Activated naive CD4-positive, alpha-beta T cell treated with anti-CD3 and anti-CD28 coated beads, Interleukin-2, amount 10 ng/mL, durations not matched to agents 7 days and 5 days (primary cell): ENCODE data around the gene RAB3C.
"Not testable (repeated sequence)": the region's sequence is repeated elsewhere in the genome, so short reads cannot be mapped to it uniquely, and the experiment has no call there.

Experiments used
- CTCF ChIA-PET: fragments of 350-600 bp; sonication (Branson Sonifier 250); formaldehyde crosslinking; loops from one replicate; lab custom pipeline; 2021; ENCODE audit warnings: antibody characterized with exemption; lab: Charles Lee
- DNase-seq: peaks from one replicate; pipeline ENCODE4 v3.0.0-alpha.2; 2020
- H3K27ac Mint-ChIP-seq: one replicate; pipeline ENCODE4 v1.8.0; 2021; ENCODE audit warnings: mild to moderate bottlenecking, moderate library complexity, mixed read lengths
- H3K27me3 Mint-ChIP-seq: one replicate; pipeline ENCODE4 v1.8.0; 2021; ENCODE audit warnings: mild to moderate bottlenecking, mixed read lengths
- H3K36me3 Mint-ChIP-seq: one replicate; pipeline ENCODE4 v1.8.0; 2021; ENCODE audit warnings: mixed read lengths
- H3K4me1 Mint-ChIP-seq: one replicate; pipeline ENCODE4 v1.8.0; 2021; ENCODE audit warnings: mixed read lengths
- H3K4me3 Mint-ChIP-seq: one replicate; pipeline ENCODE4 v1.8.0; 2021; ENCODE audit warnings: mild to moderate bottlenecking, moderate library complexity, mixed read lengths
- H3K9me3 Mint-ChIP-seq: one replicate; pipeline ENCODE4 v1.8.0; 2021; ENCODE audit warnings: mixed read lengths

RAB3C gene

DNA sequence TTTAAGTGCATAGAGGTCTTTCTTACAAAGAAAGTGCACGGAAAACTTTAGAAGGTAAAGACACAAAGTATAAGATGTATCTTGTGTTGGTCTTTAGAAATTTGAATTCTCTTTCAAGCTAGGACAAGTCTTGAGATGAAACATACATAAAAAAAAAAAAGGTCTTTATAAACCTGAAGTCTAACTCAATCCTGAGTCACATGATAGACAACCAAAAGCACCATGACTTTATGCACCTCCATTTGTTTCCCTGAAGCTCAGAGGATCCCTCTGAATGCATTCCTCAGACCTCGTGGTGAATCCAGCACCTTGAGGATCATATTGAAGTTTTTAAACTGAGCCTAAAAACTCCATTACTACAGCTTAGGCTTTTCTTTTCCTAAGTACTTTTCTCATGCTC is 91.8 kb downstream of the RAB3C start:
- no peaks in the 10 kb centered on the region for H3K9me3 Mint-ChIP-seq
- H3K27ac Mint-ChIP-seq, result no peak overlapping the region
- H3K36me3 Mint-ChIP-seq, result no peaks in the 10 kb centered on the region
- CTCF ChIA-PET, result no interaction called here
- DNase-seq, result no peak
- no peak overlapping the region for H3K4me3 Mint-ChIP-seq
- H3K27me3 Mint-ChIP-seq, result peaks cover 8% of the 10 kb centered on the region
- H3K4me1 Mint-ChIP-seq, result no peaks in the 10 kb centered on the region

DNA sequence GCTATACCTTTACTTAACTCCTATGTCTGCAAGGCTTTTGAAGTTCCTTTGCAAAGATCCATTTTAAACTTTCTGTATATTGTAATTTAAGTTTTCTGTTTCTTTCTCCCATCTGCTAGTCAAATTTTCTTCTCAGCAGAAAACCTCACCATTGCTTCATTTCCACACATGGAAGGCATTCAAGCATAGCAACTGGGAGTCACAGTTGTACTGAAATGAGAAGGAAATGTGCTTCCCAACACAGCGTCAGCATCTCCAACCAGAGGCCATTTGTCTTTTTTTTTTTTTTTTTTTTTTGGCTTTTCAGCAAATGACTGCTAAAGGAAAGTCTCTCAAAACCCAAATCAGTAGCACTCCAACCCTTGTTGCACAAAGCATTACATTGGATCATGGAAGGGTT is 92.5 kb downstream of the RAB3C start:
- no peak for DNase-seq
- H3K4me3 Mint-ChIP-seq, result no peak overlapping the region
- CTCF ChIA-PET, result no interaction called here
- H3K9me3 Mint-ChIP-seq, result no peaks in the 10 kb centered on the region
- H3K36me3 Mint-ChIP-seq, result no peaks in the 10 kb centered on the region
- H3K4me1 Mint-ChIP-seq, result no peaks in the 10 kb centered on the region
- H3K27ac Mint-ChIP-seq, result no peak overlapping the region
- peaks cover 8% of the 10 kb centered on the region for H3K27me3 Mint-ChIP-seq

DNA sequence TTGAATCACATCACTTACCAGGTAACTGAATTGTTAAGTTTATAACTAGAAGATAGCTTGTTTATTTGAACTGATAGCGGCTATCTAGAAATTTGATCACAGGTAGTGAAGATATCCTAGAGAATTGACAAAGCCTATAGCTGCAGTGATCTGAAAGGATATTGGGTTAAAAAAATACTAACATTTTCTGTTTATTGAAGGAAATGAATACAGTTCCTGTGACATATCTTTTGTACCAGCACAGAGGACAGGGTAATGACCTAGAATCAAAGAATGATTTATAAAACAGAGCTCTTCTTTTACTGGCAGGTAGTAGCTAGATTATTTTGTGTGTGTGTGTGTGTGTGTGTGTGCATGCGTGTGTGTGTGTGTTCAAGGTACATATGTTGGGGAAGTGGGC is 94.8 kb downstream of the RAB3C start:
- Mint-ChIP-seq H3K27ac (no peak overlapping the region), H3K4me1 (no peaks in the 10 kb centered on the region), H3K9me3 (no peaks in the 10 kb centered on the region), H3K36me3 (no peaks in the 10 kb centered on the region), H3K27me3 (peaks cover 8% of the 10 kb centered on the region), H3K4me3 (no peak overlapping the region)
- CTCF ChIA-PET, result no interaction called here
- DNase-seq, result no peak

DNA sequence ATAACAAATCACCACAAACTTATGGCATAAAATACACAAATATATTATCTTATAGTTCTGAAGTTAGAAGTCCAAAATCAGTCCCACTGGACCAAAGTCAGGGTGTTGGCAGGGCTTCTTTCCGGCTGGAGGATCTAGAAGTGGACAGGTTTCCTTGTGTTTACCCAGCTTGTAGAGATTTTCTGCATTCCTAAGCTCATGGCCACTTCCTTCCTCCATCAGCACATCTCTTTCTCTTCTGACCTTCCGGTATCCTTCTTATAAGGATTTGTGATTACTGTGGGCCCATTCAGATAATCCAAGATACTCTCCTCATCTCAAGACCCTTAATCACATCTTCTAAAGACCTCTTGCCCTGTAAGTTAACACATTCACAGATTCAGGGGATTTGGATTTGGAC is 97.6 kb downstream of the RAB3C start:
- no peaks in the 10 kb centered on the region for H3K4me1 Mint-ChIP-seq
- CTCF ChIA-PET, result no interaction called here
- no peak overlapping the region for H3K4me3 Mint-ChIP-seq
- H3K27me3 Mint-ChIP-seq, result peaks cover 8% of the 10 kb centered on the region
- no peak for DNase-seq
- H3K36me3 Mint-ChIP-seq, result no peaks in the 10 kb centered on the region
- no peak overlapping the region for H3K27ac Mint-ChIP-seq
- no peaks in the 10 kb centered on the region for H3K9me3 Mint-ChIP-seq

DNA sequence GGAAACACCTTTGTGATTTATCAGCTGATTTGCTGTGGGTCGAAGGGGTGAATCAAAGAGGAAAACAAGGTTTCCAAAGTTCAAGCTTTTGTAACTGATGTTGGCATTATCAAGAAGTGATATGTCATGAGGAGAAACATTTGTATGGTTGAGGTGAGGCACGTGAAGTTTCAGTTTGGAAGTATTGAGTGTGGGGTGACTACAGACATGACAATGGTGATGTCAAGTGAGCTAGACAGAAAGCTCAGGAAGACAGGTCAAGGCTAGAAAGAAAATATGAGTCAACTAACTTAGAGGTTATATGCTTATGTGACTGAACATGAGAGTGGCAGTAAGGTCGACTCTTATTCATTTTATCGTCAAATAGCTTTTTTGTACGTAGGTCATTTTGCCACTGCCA is 99.1 kb downstream of the RAB3C start:
- Mint-ChIP-seq H3K4me3 (no peak overlapping the region), H3K27ac (no peak overlapping the region), H3K36me3 (no peaks in the 10 kb centered on the region), H3K4me1 (no peaks in the 10 kb centered on the region), H3K9me3 (no peaks in the 10 kb centered on the region), H3K27me3 (peaks cover 4% of the 10 kb centered on the region)
- DNase-seq, result no peak
- CTCF ChIA-PET, result no interaction called here

DNA sequence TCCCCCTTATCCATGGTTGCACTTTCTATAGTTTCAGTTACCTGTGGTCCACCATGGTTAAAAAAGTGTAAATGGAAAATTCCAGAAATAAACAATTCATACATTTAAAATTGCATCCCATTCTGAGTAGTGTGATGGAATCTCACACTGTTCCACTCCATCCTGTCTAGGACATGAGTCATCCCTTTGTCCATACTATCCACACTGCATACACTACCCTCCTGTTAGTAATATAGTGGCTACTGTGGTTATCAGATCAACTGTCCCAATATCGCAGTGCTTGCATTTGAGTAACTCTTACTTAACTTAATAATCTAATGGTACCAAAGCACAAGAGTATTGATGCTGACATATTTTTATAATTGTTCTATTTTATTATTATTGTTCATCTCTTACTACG is 100.7 kb downstream of the RAB3C start:
- CTCF ChIA-PET, result no interaction called here
- no peaks in the 10 kb centered on the region for H3K4me1 Mint-ChIP-seq
- no peak for DNase-seq
- H3K27me3 Mint-ChIP-seq, result peaks cover 4% of the 10 kb centered on the region
- no peaks in the 10 kb centered on the region for H3K9me3 Mint-ChIP-seq
- H3K4me3 Mint-ChIP-seq, result no peak overlapping the region
- H3K36me3 Mint-ChIP-seq, result no peaks in the 10 kb centered on the region
- H3K27ac Mint-ChIP-seq, result no peak overlapping the region

DNA sequence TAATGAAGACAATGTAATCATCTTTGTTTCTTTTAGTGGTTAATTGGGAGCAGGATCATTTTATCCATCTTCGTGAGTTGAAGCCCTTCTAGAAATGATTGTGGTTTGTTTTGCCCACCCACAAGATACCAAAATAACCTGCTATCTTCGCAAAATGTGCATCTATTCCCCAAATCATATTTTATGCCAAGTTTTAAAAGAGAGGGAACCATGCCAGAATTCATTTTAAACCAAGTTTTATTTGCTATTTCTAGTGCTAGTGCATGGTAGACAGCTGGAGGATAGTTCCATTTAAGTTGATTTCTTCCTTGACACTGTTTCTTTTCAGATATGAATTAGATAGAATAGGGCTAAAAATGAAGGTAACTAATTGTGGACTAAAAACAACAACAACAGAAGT is 104.2 kb downstream of the RAB3C start:
- no peaks in the 10 kb centered on the region for H3K27me3 Mint-ChIP-seq
- no peaks in the 10 kb centered on the region for H3K36me3 Mint-ChIP-seq
- no peaks in the 10 kb centered on the region for H3K4me1 Mint-ChIP-seq
- CTCF ChIA-PET, result no interaction called here
- DNase-seq, result no peak
- H3K9me3 Mint-ChIP-seq, result no peaks in the 10 kb centered on the region
- H3K4me3 Mint-ChIP-seq, result no peak overlapping the region
- no peak overlapping the region for H3K27ac Mint-ChIP-seq

DNA sequence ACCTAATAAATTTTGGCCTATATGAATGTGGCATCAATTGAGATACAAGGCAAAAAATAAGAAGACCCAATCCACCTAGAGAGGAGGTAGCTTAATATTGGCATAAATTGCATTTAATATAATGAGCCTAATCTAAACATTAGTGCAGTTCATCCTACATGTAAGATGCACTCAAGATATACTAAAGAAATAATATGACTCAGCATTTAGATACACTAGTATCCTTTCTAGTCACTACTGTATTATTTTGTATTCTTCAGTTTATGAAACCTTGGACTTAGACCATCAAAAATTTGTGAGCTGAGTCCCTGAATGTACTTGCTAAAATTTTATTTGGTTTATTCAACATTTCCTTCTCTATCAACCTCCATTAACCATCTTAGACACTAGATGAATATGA is 104.7 kb downstream of the RAB3C start:
- Mint-ChIP-seq H3K4me1 (no peaks in the 10 kb centered on the region), H3K36me3 (no peaks in the 10 kb centered on the region), H3K9me3 (no peaks in the 10 kb centered on the region), H3K27me3 (no peaks in the 10 kb centered on the region), H3K4me3 (no peak overlapping the region), H3K27ac (no peak overlapping the region)
- CTCF ChIA-PET, result no interaction called here
- no peak for DNase-seq

DNA sequence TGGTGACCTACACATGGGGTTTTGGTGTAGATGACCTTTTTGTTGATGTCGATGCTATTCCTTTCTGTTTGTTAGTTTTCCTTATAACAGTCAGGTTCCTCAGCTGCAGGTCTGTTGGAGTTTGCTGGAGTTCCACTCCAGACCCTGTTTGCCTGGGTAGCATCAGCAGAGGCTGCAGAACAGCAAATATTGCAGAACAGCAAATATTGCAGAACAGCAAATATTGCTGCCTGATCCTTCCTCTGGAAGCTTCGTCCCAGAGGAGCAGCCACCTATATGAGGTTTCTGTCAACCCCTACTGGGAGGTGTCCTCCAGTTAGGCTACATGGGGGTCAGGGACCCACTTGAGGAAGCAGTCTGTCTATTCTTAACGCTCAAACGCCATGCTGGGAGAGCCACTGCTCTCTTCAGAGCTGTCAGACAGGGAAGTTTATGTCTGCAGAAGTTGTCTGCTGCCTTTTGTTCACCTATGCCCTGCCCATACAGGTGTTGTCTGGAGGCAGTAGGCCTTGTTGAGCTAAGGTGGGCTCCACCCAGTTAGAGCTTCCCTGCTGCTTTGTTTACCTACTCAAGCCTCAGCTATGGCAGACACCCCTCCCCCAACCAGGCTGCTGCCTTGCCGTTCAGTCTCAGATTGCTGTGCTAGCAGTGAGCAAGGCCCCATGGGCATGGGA is 116.3 kb downstream of the RAB3C start:
- H3K27me3 Mint-ChIP-seq, H3K4me1 Mint-ChIP-seq, H3K36me3 Mint-ChIP-seq, DNase-seq, H3K27ac Mint-ChIP-seq, H3K4me3 Mint-ChIP-seq: not testable (repeated sequence)
- H3K9me3 Mint-ChIP-seq, result peaks cover 12% of the 10 kb centered on the region
- CTCF ChIA-PET, result interaction anchor here (0.7 kb wide), 1 partner anchor 95 kb away, joined by 3 read pairs; no protein-coding TSS in a partner anchor

DNA sequence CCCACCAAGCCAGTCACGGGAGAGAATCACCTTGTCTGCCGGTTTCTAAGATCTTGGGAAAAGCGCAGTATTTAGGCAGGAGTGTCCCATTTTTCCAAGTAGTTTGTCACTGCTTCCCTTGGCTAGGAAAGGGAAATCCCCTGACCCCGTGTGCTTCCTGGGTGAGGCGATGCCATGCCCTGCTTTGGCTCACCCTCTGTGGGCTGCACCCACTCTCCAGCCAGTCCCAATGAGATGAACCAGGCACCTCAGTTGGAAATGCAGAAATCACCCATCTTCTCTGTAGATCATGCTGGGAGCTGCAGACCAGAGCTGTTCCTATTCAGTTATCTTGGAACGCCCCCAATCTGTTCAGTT is 116.9 kb downstream of the RAB3C start:
- no peak for DNase-seq
- Mint-ChIP-seq H3K27ac (no peak overlapping the region), H3K9me3 (peaks cover 12% of the 10 kb centered on the region), H3K4me1 (no peaks in the 10 kb centered on the region), H3K4me3 (no peak overlapping the region), H3K36me3 (no peaks in the 10 kb centered on the region), H3K27me3 (peaks cover 4% of the 10 kb centered on the region)
- CTCF ChIA-PET, result no interaction called here

DNA sequence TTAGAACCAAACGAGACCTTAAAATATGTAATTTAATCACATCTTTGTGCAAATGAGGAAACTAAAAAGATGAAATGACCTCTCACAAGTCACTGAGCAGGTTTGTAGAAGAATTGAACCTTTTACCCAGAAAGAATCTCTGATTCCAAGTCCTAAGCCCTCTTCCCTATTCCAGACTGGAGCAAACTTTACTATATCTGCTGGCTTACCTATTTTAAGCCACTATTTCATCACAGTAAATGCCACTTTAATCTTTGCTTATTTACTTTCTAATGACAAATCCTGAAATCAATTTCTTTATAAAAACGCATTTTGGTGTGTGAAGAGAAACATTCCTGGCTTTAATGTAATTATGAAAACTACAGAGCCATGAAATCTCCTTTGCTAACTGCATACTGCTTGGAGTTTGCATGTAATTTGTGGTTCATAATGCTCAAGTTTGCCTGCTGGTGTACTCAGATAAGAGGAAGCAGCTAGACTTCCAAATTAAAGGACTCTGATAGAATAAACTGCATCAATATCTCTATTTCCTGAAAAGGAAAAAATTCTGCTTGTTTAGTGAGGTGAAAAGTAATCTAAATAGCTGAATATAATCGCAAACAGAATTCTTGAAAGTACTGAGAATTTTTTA is 121.2 kb downstream of the RAB3C start:
- H3K9me3 Mint-ChIP-seq, result no peaks in the 10 kb centered on the region
- no peak overlapping the region for H3K4me3 Mint-ChIP-seq
- no peak overlapping the region for H3K27ac Mint-ChIP-seq
- no peak for DNase-seq
- H3K27me3 Mint-ChIP-seq, result peaks cover 9% of the 10 kb centered on the region
- H3K4me1 Mint-ChIP-seq, result no peaks in the 10 kb centered on the region
- CTCF ChIA-PET, result no interaction called here
- H3K36me3 Mint-ChIP-seq, result no peaks in the 10 kb centered on the region

DNA sequence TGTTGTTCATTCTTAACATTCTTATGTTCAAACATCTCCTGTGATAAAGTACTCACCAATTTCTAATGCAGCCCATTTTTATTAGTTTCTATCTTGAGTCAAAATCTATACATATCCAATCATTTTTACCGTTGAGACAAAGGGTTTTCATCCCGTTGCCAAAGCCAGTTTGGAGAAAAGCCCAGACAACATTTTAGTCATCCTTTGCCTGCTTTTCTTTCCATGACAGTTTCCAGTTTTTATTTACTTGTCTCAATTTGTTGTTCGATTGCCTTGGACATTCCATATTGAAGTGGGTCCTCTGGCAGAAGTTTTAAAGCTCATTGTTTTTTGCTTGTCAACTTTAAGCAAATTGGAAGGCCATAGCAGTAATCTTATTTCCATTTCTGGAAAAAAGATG is 123.9 kb downstream of the RAB3C start:
- no peak overlapping the region for H3K4me3 Mint-ChIP-seq
- no peaks in the 10 kb centered on the region for H3K9me3 Mint-ChIP-seq
- no peak for DNase-seq
- CTCF ChIA-PET, result no interaction called here
- H3K4me1 Mint-ChIP-seq, result no peaks in the 10 kb centered on the region
- H3K36me3 Mint-ChIP-seq, result no peaks in the 10 kb centered on the region
- H3K27ac Mint-ChIP-seq, result no peak overlapping the region
- H3K27me3 Mint-ChIP-seq, result peaks cover 9% of the 10 kb centered on the region

DNA sequence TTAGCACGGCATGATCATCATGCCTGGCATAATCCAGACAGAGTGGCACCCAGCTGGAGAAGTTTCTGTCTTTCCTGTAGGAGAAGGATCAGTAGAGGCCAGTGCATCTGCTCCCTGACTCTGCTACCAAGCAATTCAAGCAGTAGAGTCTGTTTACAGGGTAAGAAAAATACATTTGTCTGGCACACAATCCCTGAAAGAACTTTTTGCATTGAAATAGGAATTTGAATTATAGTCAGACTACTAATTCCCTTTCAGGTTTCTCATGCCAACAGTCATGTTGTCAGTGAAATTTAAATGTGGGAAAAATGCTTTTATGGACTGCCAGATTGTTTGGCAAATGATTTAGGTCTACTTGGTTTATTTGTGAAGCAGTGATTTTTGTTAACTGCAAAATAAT is 125.6 kb downstream of the RAB3C start:
- H3K4me3 Mint-ChIP-seq, result no peak overlapping the region
- CTCF ChIA-PET, result no interaction called here
- no peaks in the 10 kb centered on the region for H3K36me3 Mint-ChIP-seq
- H3K4me1 Mint-ChIP-seq, result no peaks in the 10 kb centered on the region
- peaks cover 4% of the 10 kb centered on the region for H3K27me3 Mint-ChIP-seq
- H3K27ac Mint-ChIP-seq, result no peak overlapping the region
- no peaks in the 10 kb centered on the region for H3K9me3 Mint-ChIP-seq
- no peak for DNase-seq

DNA sequence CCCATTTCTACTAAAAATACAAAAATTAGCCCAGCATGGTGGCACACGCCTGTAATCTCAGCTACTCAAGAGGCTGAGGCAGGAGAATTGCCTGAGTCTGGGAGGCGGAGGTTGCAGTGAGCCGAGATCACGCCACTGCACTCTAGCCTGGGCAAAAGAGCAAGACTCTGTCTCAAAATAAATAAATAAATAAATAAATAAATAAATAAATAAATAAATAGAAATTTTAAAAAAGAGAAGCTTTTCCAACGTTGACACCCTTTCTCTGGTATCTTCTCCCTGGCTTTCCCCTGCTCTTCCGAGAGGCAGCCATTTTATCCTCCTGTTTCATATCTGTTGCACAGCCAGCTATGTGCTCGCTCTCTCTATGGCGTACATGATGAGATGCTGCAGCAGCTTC is 127.5 kb downstream of the RAB3C start:
- H3K27me3 Mint-ChIP-seq, H3K4me1 Mint-ChIP-seq, H3K4me3 Mint-ChIP-seq, H3K36me3 Mint-ChIP-seq, H3K27ac Mint-ChIP-seq, DNase-seq, CTCF ChIA-PET, H3K9me3 Mint-ChIP-seq: not testable (repeated sequence)

DNA sequence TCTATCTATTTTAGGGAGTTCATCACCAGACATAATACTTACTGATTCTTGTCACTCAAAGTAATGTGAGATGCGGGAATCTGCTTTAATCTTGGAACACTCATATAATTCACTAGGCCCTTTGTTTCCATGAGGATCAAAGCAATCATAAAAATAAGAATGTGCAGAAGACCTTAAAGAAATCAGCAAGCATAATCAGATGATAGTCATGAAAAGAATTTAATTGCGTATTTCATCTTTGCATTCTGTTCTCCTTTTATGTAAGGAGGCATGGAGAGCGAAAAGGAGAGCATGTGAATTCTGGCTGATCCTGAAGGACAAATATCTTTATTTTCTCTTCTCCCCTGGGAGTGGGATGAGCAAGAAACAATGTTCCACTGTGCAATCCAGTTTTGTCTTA is 128.0 kb downstream of the RAB3C start:
- Mint-ChIP-seq H3K27ac (no peak overlapping the region), H3K4me3 (no peak overlapping the region), H3K9me3 (no peaks in the 10 kb centered on the region), H3K27me3 (peaks cover 4% of the 10 kb centered on the region), H3K4me1 (no peaks in the 10 kb centered on the region), H3K36me3 (no peaks in the 10 kb centered on the region)
- no peak for DNase-seq
- CTCF ChIA-PET, result no interaction called here
